HEK293 (cell line): Measurements from ENCODE around the gene ANKRD37.

Experiments used
- CTCF ChIA-PET: fragments of 350-600 bp; formaldehyde crosslinking; extraction: SDS; loops from one replicate; lab custom pipeline; 2021; ENCODE audit warnings: antibody characterized with exemption; lab: Yijun Ruan, JAX
- POLR2A ChIA-PET: fragments of 300-600 bp; formaldehyde crosslinking; extraction: SDS; loops from one replicate; lab custom pipeline; 2020; ENCODE audit warnings: antibody characterized with exemption, inconsistent platforms; lab: Yijun Ruan, JAX
- H3K27ac ChIP-seq: fragments of 200-500 bp; sonication (Bioruptor generic); 2 replicates; pipeline ENCODE4 v1.5.1; 2014; ENCODE audit warnings: low read depth, low read length, control low read depth, inconsistent platforms; ENCODE audit errors: extremely low read depth
- H3K36me3 ChIP-seq, 2 experiments: fragments of 200-500 bp in 1 of 2; sonication (Bioruptor generic) in 1 of 2; 1 replicate in 1 of 2; 2 replicates in 1 of 2; pipeline ENCODE4 v1.5.1; 2014 to 2017; ENCODE audit warnings: inconsistent platforms in 2 of 2, low read length in 2 of 2; ENCODE audit not compliant: control insufficient read depth in 2 of 2, insufficient read depth in 1 of 2
- H3K4me1 ChIP-seq: fragments of 200-500 bp; sonication (Bioruptor generic); 2 replicates; pipeline ENCODE4 v1.5.1; 2014; ENCODE audit warnings: mild to moderate bottlenecking, low read length, inconsistent platforms; ENCODE audit not compliant: control insufficient read depth, insufficient read depth
- H3K4me3 ChIP-seq: 2 replicates; pipeline ENCODE4 v1.5.1; 2011; ENCODE audit warnings: low read depth, mild to moderate bottlenecking, control low read depth, low read length, moderate library complexity
- H3K9me3 ChIP-seq: fragments of 200-500 bp; sonication (Bioruptor generic); 2 replicates; pipeline ENCODE4 v1.5.1; 2014; ENCODE audit warnings: low read depth, low read length, inconsistent platforms; ENCODE audit not compliant: control insufficient read depth, insufficient read depth
- EGR2 ChIP-seq: fragments of 450-650 bp; formaldehyde crosslinking; IDR thresholded peaks from 2 replicates; pipeline ENCODE4 v1.5.1; 2016; ENCODE audit warnings: low read depth, missing biosample characterization, missing genetic modification characterization
- GLI2 ChIP-seq: fragments of 450-650 bp; formaldehyde crosslinking; IDR thresholded peaks from 2 replicates; pipeline ENCODE4; 2017; ENCODE audit warnings: missing biosample characterization, missing genetic modification characterization, low read depth, borderline replicate concordance
- HOXC10 ChIP-seq: sonication (generic); formaldehyde crosslinking; IDR thresholded peaks from 2 replicates; pipeline ENCODE4 v1.8.1; 2023; ENCODE audit warnings: mild to moderate bottlenecking, missing genetic modification reagents
- IKZF3 ChIP-seq: fragments of 450-650 bp; IDR thresholded peaks from 2 replicates; pipeline ENCODE4 v1.5.0; 2018; ENCODE audit warnings: missing biosample characterization, mild to moderate bottlenecking, missing genetic modification characterization, moderate library complexity
- KLF1 ChIP-seq: fragments of 450-650 bp; formaldehyde crosslinking; IDR thresholded peaks from 2 replicates; pipeline ENCODE4 v1.5.1; 2016; ENCODE audit warnings: missing biosample characterization, missing genetic modification characterization
- KLF17 ChIP-seq: fragments of 450-650 bp; formaldehyde crosslinking; IDR thresholded peaks from 2 replicates; pipeline ENCODE4 v1.5.1; 2016; ENCODE audit warnings: missing biosample characterization, missing genetic modification characterization
- KLF8 ChIP-seq: fragments of 450-650 bp; formaldehyde crosslinking; IDR thresholded peaks from 2 replicates; pipeline ENCODE4 v1.5.1; 2016; ENCODE audit warnings: missing biosample characterization, missing genetic modification characterization
- MZF1 ChIP-seq: fragments of 450-650 bp; formaldehyde crosslinking; IDR thresholded peaks from 2 replicates; pipeline ENCODE4 v1.5.1; 2017; ENCODE audit warnings: missing biosample characterization, missing genetic modification characterization, borderline replicate concordance
- PRDM6 ChIP-seq: fragments of 450-650 bp; formaldehyde crosslinking; IDR thresholded peaks from 2 replicates; pipeline ENCODE4 v1.5.1; 2017; ENCODE audit warnings: missing biosample characterization, missing genetic modification characterization
- SCRT1 ChIP-seq: fragments of 450-650 bp; formaldehyde crosslinking; IDR thresholded peaks from 2 replicates; pipeline ENCODE4 v1.5.1; 2016; ENCODE audit warnings: missing biosample characterization, missing genetic modification characterization, borderline replicate concordance
- SP2 ChIP-seq: fragments of 450-650 bp; formaldehyde crosslinking; IDR thresholded peaks from 2 replicates; pipeline ENCODE4 v1.5.1; 2016; ENCODE audit warnings: missing biosample characterization, missing genetic modification characterization
- SP7 ChIP-seq: fragments of 450-650 bp; formaldehyde crosslinking; IDR thresholded peaks from 2 replicates; pipeline ENCODE4 v1.5.1; 2016; ENCODE audit warnings: missing biosample characterization, missing genetic modification characterization
- WT1 ChIP-seq: fragments of 450-650 bp; formaldehyde crosslinking; IDR thresholded peaks from 2 replicates; pipeline ENCODE4 v1.5.1; 2016; ENCODE audit warnings: missing biosample characterization, missing genetic modification characterization
- YY1 ChIP-seq: fragments of 450-650 bp; formaldehyde crosslinking; IDR thresholded peaks from 2 replicates; pipeline ENCODE4 v1.5.1; 2018; ENCODE audit warnings: missing biosample characterization, missing genetic modification characterization
- ZBTB1 ChIP-seq: fragments of 450-650 bp; formaldehyde crosslinking; IDR thresholded peaks from 2 replicates; pipeline ENCODE4 v1.5.1; 2016; ENCODE audit warnings: missing biosample characterization, missing genetic modification characterization
- ZBTB10 ChIP-seq: fragments of 450-650 bp; formaldehyde crosslinking; IDR thresholded peaks from 2 replicates; pipeline ENCODE4 v1.5.1; 2016; ENCODE audit warnings: missing biosample characterization, missing genetic modification characterization
- ZBTB8A ChIP-seq: fragments of 450-650 bp; formaldehyde crosslinking; IDR thresholded peaks from 2 replicates; pipeline ENCODE4 v1.5.1; 2016; ENCODE audit warnings: missing biosample characterization, missing genetic modification characterization
- ZIC2 ChIP-seq: fragments of 450-650 bp; formaldehyde crosslinking; IDR thresholded peaks from 2 replicates; pipeline ENCODE4 v1.5.1; 2016; ENCODE audit warnings: missing biosample characterization, missing genetic modification characterization
- ZNF112 ChIP-seq: fragments of 450-650 bp; formaldehyde crosslinking; IDR thresholded peaks from 2 replicates; pipeline ENCODE4 v1.5.0; 2017; ENCODE audit warnings: missing biosample characterization, missing genetic modification characterization
- ZNF146 ChIP-seq: fragments of 450-650 bp; formaldehyde crosslinking; IDR thresholded peaks from 2 replicates; pipeline ENCODE4 v1.5.1; 2016; ENCODE audit warnings: missing biosample characterization, missing genetic modification characterization
- ZNF184 ChIP-seq: fragments of 450-650 bp; IDR thresholded peaks from 2 replicates; pipeline ENCODE4 v1.5.1; 2018; ENCODE audit warnings: missing biosample characterization, mild to moderate bottlenecking, missing genetic modification characterization
- ZNF211 ChIP-seq: fragments of 450-650 bp; formaldehyde crosslinking; IDR thresholded peaks from 2 replicates; pipeline ENCODE4 v1.5.1; 2016; ENCODE audit warnings: low read depth, missing biosample characterization, missing genetic modification characterization
- ZNF335 ChIP-seq: fragments of 450-650 bp; formaldehyde crosslinking; conservative IDR thresholded peaks from 2 replicates; pipeline ENCODE4 v1.5.1; 2016; ENCODE audit warnings: missing biosample characterization, missing genetic modification characterization
- ZNF449 ChIP-seq: fragments of 450-650 bp; formaldehyde crosslinking; IDR thresholded peaks from 2 replicates; pipeline ENCODE4 v1.5.1; 2017; ENCODE audit warnings: missing biosample characterization, mild to moderate bottlenecking, missing genetic modification characterization, moderate library complexity
- ZNF521 ChIP-seq: fragments of 450-650 bp; formaldehyde crosslinking; IDR thresholded peaks from 2 replicates; pipeline ENCODE4 v1.5.1; 2017; ENCODE audit warnings: missing biosample characterization, mild to moderate bottlenecking, missing genetic modification characterization
- ZNF585B ChIP-seq: fragments of 450-650 bp; formaldehyde crosslinking; IDR thresholded peaks from 2 replicates; pipeline ENCODE4 v1.5.1; 2016; ENCODE audit warnings: missing biosample characterization, missing genetic modification characterization
- ZNF626 ChIP-seq: fragments of 450-650 bp; sonication (Bioruptor Pico); formaldehyde crosslinking; IDR thresholded peaks from 2 replicates; pipeline ENCODE4 v1.5.1; 2018; ENCODE audit warnings: missing biosample characterization, missing genetic modification characterization, inconsistent platforms
- ZNF629 ChIP-seq: fragments of 450-650 bp; formaldehyde crosslinking; IDR thresholded peaks from 2 replicates; pipeline ENCODE4 v1.5.1; 2017; ENCODE audit warnings: missing biosample characterization, missing genetic modification characterization
- ZNF677 ChIP-seq: fragments of 450-650 bp; IDR thresholded peaks from 2 replicates; pipeline ENCODE4 v1.5.0; 2018; ENCODE audit warnings: missing biosample characterization, mild to moderate bottlenecking, missing genetic modification characterization, moderate library complexity
- ZNF701 ChIP-seq: fragments of 450-650 bp; formaldehyde crosslinking; IDR thresholded peaks from 2 replicates; pipeline ENCODE4 v1.5.1; 2016; ENCODE audit warnings: missing biosample characterization, missing genetic modification characterization
- ZNF76 ChIP-seq: fragments of 450-650 bp; formaldehyde crosslinking; IDR thresholded peaks from 2 replicates; pipeline ENCODE4; 2016; ENCODE audit warnings: low read depth, missing biosample characterization, missing genetic modification characterization, borderline replicate concordance

The ANKRD37 gene

GRCh38 chr4:185396724-185397385 is at the start of gene ANKRD37:
Gene ANKRD37 (plus strand): TSS chr4:185396841. CDS start chr4:185396924, 83 bp downstream.
- peak within 1 kb of the TSS; percentile 81 for H3K27ac ChIP-seq
- CTCF ChIA-PET = interaction anchor here (1.3 kb wide), 1 partner anchor 201 kb away, joined by 3 read pairs; no protein-coding TSS in a partner anchor
- peaks cover 4% of the 10 kb centered on the region; the same call in 1 of the 2 replicates for H3K4me1 ChIP-seq
- peaks cover 0 to 32% of the 10 kb centered on the region in 2 experiments; a peak in 2 of 3 replicates for H3K36me3 ChIP-seq
- H3K4me3 ChIP-seq = peak within 1 kb of the TSS; percentile 60
- POLR2A ChIA-PET = interaction anchor here (0.6 to 1.3 kb wide), 4 partner anchors 8 to 254 kb away, joined by 3 to 4 read pairs (median 3); partner anchors contain the start of gene SLC25A4
- no peaks in the 10 kb centered on the region for H3K9me3 ChIP-seq
- TF ChIP-seq ZIC2 (tag by site-specific recombination) (no peak), ZBTB1 (tag by site-specific recombination) (no peak), MZF1 (tag by site-specific recombination) (no peak), ZNF211 (tag by site-specific recombination) (no peak), ZNF585B (tag by site-specific recombination) (no peak), WT1 (tag by site-specific recombination) (0 out of 2 replicates have a peak, but pooled peaks have one; percentile 9), IKZF3 (tag by site-specific recombination) (no peak), ZNF146 (no peak), SCRT1 (tag by site-specific recombination) (no peak), ZNF677 (tag by site-specific recombination) (no peak), ZNF629 (tag by site-specific recombination) (no peak), ZNF449 (tag by site-specific recombination) (no peak), HOXC10 (CRISPR knock-in tag) (no peak), ZNF521 (tag by site-specific recombination) (no peak), GLI2 (tag by site-specific recombination) (no peak), SP7 (tag by site-specific recombination) (no peak), ZNF701 (no peak), KLF1 (tag by site-specific recombination) (peak; percentile 79; the same call in 1 of the 2 replicates), KLF8 (peak; percentile 12; the same call in 1 of the 2 replicates), KLF17 (tag by site-specific recombination) (no peak), SP2 (tag by site-specific recombination) (no peak), EGR2 (tag by site-specific recombination) (no peak), YY1 (no peak), ZNF112 (tag by site-specific recombination) (no peak), ZBTB10 (no peak), ZNF76 (tag by site-specific recombination) (no peak), PRDM6 (tag by site-specific recombination) (no peak), ZNF335 (peak; percentile 38), ZBTB8A (peak; percentile 61), ZNF184 (no peak), ZNF626 (tag by site-specific recombination) (no peak)
